T-helper 1 cell treated with Interleukin-12 subunit alpha and Interleukin-12 subunit beta and Interleukin-4 antibody, amounts not matched to agents 30 μg/mL and 1 μg/mL, for 36 hours (primary cell): Measurements from ENCODE around the gene SMTNL1.

Source experiments
- H3K27ac Mint-ChIP-seq: one replicate; pipeline ENCODE4 v1.8.0; 2021; ENCODE audit warnings: mild to moderate bottlenecking, mixed read lengths
- H3K27me3 Mint-ChIP-seq: one replicate; pipeline ENCODE4 v1.8.0; 2021; ENCODE audit warnings: low read depth, mixed read lengths
- H3K36me3 Mint-ChIP-seq: one replicate; pipeline ENCODE4 v1.8.0; 2021; ENCODE audit warnings: low read depth, mixed read lengths
- H3K4me1 Mint-ChIP-seq: one replicate; pipeline ENCODE4 v1.8.0; 2021; ENCODE audit warnings: low read depth, mixed read lengths
- H3K4me3 Mint-ChIP-seq: one replicate; pipeline ENCODE4 v1.8.0; 2021; ENCODE audit warnings: mild to moderate bottlenecking, moderate library complexity, mixed read lengths
- H3K9me3 Mint-ChIP-seq: one replicate; pipeline ENCODE4 v1.8.0; 2021; ENCODE audit warnings: mixed read lengths

Gene SMTNL1

DNA sequence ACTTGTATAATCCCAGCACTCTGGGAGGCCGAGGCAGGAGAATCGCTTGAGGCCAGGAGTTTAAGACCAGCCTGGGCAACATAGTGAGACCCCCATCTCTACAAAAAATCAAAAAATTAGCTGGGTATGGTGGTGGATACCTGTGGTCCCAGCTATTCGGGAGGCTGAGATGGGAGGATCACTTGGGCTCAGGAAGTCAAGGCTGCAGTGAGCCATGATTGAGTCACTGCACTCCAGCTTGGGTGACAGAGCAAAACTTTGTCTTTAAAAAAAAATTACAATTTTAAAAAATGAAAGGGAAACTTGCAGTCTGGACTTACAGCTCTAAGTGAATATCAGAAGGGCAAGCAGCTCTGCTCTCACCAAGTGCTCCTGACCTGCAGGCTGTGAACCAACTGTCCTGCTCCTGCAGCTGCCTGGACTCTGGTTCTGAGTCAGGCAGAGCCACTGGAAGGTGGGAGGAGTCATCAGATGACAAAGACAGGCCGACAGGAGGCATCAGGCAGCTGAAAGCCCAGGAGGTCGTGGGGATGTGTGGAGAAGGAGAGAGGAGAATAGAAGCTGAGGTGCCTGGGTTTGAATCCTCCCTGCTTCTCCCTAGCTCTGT is 9.6 kb downstream of the SMTNL1 start:
- H3K27ac Mint-ChIP-seq = peak overlapping the region; percentile 57
- H3K27me3 Mint-ChIP-seq = no peaks in the 10 kb centered on the region
- no peaks in the 10 kb centered on the region for H3K9me3 Mint-ChIP-seq
- H3K4me3 Mint-ChIP-seq = no peak overlapping the region
- peaks cover 37% of the 10 kb centered on the region for H3K36me3 Mint-ChIP-seq
- peaks cover 5% of the 10 kb centered on the region for H3K4me1 Mint-ChIP-seq

DNA sequence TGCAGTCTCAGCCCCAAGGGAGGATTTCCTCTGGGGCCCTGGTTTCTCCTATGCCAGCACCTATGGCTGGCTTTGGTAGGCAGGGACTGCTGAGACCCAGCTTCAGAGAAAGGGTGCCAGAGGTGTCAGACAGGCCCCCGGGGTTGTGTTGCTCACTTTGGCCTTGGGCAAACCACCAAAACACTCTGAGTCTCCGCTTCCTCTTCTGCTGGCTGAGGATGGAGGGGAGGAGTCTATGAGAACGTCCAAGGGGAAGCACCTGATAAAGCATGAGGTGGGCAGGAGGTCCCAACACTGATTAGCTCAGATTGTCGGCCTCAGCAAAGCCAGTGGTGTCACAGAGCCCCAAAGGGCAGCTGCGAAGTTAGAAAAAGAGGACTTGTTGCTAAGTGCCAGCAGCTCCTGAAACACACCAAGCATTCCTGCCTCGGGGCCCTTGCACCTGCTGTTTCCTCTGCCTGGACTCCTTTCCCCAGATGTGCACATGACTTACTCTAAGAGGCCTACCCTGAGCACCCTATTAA is 10.5 kb downstream of the SMTNL1 start:
- H3K9me3 Mint-ChIP-seq = no peaks in the 10 kb centered on the region
- H3K4me1 Mint-ChIP-seq = peaks cover 5% of the 10 kb centered on the region
- no peak overlapping the region for H3K27ac Mint-ChIP-seq
- peaks cover 40% of the 10 kb centered on the region for H3K36me3 Mint-ChIP-seq
- no peak overlapping the region for H3K4me3 Mint-ChIP-seq
- no peaks in the 10 kb centered on the region for H3K27me3 Mint-ChIP-seq

DNA sequence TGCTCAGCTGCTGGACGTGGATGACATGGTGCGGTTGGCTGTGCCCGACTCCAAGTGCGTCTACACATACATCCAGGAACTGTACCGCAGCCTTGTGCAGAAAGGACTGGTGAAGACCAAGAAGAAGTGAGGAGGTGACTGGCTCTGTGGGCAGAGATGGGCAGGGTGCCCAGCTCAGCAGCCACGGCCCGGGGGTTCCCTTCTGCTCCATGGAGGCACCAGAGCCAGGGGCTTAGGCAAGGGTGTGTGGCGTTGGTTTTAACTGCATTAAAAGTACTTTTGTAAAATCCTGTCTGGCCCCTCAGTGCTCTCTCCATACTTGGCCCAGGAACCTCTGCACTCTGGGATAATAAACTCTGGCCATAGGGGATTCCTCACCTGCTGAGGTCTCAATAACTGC is 12.6 kb downstream of the SMTNL1 start:
- Mint-ChIP-seq H3K9me3 (no peaks in the 10 kb centered on the region), H3K27ac (no peak overlapping the region), H3K36me3 (peaks cover 47% of the 10 kb centered on the region), H3K27me3 (no peaks in the 10 kb centered on the region), H3K4me3 (no peak overlapping the region), H3K4me1 (peaks cover 5% of the 10 kb centered on the region)

GRCh38 chr11:57551941-57552340 is 14.5 kb downstream of the SMTNL1 start:
- Mint-ChIP-seq H3K9me3 (no peaks in the 10 kb centered on the region), H3K27me3 (no peaks in the 10 kb centered on the region), H3K4me3 (no peak overlapping the region), H3K27ac (no peak overlapping the region), H3K36me3 (peaks cover 58% of the 10 kb centered on the region), H3K4me1 (peaks cover 7% of the 10 kb centered on the region)

- peaks cover 58% of the 10 kb centered on the region for H3K36me3 Mint-ChIP-seq
- no peak overlapping the region for H3K27ac Mint-ChIP-seq
- H3K27me3 Mint-ChIP-seq = no peaks in the 10 kb centered on the region
- H3K4me3 Mint-ChIP-seq = no peak overlapping the region
- H3K4me1 Mint-ChIP-seq = peaks cover 8% of the 10 kb centered on the region
- no peaks in the 10 kb centered on the region for H3K9me3 Mint-ChIP-seq
Measured at GRCh38 chr11:57552479-57552878, 15.1 kb downstream of the SMTNL1 start.

DNA sequence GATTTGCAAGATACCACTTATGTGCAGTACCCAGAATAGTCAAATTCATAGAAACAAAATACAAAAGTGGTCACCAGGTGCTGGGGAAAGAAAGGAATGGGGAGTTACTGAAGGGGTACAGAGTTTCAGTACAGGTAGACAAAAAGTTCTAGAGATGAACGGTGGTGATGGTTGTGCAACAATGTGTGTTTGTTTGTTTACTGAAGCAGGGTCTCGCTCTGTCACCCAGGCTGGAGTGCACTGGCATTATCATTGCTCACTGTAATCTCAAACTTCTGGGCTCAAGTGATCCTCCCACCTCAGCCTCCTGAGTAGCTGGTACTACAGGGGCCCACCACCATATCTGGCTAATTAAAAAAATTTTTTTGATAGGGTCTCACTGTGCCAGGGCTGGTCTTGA is 18.0 kb downstream of the SMTNL1 start:
- peaks cover 52% of the 10 kb centered on the region for H3K36me3 Mint-ChIP-seq
- no peak overlapping the region for H3K4me3 Mint-ChIP-seq
- H3K9me3 Mint-ChIP-seq = no peaks in the 10 kb centered on the region
- H3K4me1 Mint-ChIP-seq = peaks cover 4% of the 10 kb centered on the region
- no peak overlapping the region for H3K27ac Mint-ChIP-seq
- H3K27me3 Mint-ChIP-seq = no peaks in the 10 kb centered on the region

- Mint-ChIP-seq H3K27ac (no peak overlapping the region), H3K4me1 (peaks cover 5% of the 10 kb centered on the region), H3K36me3 (peaks cover 50% of the 10 kb centered on the region), H3K9me3 (no peaks in the 10 kb centered on the region), H3K4me3 (no peak overlapping the region), H3K27me3 (no peaks in the 10 kb centered on the region)
Measured at GRCh38 chr11:57556041-57556440, 18.6 kb downstream of the SMTNL1 start.

DNA sequence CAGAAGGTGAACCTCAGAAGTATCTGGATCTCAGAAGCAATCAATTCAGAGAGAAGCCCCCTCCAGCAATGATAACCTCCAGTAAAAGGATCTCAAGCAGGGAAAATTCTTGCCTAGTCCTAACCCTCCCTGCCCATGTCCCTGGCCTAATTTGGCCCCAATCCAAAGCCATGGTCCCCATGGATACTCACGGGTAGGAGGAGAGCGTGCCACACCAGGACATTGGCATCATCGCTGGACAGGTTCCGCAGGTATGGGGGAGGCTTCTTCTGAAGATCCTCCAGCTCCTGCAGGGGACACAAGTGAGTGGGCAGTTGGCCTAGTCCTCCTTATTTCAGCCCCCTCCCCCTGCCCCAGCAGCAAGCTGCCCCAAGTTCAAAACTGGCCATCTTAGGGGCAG is 22.8 kb downstream of the SMTNL1 start:
- Mint-ChIP-seq H3K4me3 (no peak overlapping the region), H3K27me3 (no peaks in the 10 kb centered on the region), H3K9me3 (no peaks in the 10 kb centered on the region), H3K36me3 (peaks cover 49% of the 10 kb centered on the region), H3K27ac (no peak overlapping the region), H3K4me1 (peaks cover 28% of the 10 kb centered on the region)

- Mint-ChIP-seq H3K27ac (peak overlapping the region; percentile 10), H3K9me3 (no peaks in the 10 kb centered on the region), H3K4me3 (peak overlapping the region; percentile 5), H3K27me3 (no peaks in the 10 kb centered on the region), H3K4me1 (peaks cover 29% of the 10 kb centered on the region), H3K36me3 (peaks cover 42% of the 10 kb centered on the region)
Measured at GRCh38 chr11:57562596-57562995, 25.2 kb downstream of the SMTNL1 start.

GRCh38 chr11:57566005-57566904 is 28.9 kb downstream of the SMTNL1 start:
- peaks cover 27% of the 10 kb centered on the region for H3K36me3 Mint-ChIP-seq
- H3K4me1 Mint-ChIP-seq = peaks cover 31% of the 10 kb centered on the region
- H3K27me3 Mint-ChIP-seq = no peaks in the 10 kb centered on the region
- no peaks in the 10 kb centered on the region for H3K9me3 Mint-ChIP-seq
- H3K27ac Mint-ChIP-seq = peak overlapping the region; percentile 96
- H3K4me3 Mint-ChIP-seq = peak overlapping the region; percentile 99

GRCh38 chr11:57566905-57567514 is 29.6 kb downstream of the SMTNL1 start:
- peaks cover 26% of the 10 kb centered on the region for H3K36me3 Mint-ChIP-seq
- no peaks in the 10 kb centered on the region for H3K9me3 Mint-ChIP-seq
- peak overlapping the region; percentile 99 for H3K4me3 Mint-ChIP-seq
- no peaks in the 10 kb centered on the region for H3K27me3 Mint-ChIP-seq
- peak overlapping the region; percentile 96 for H3K27ac Mint-ChIP-seq
- peaks cover 26% of the 10 kb centered on the region for H3K4me1 Mint-ChIP-seq

GRCh38 chr11:57567515-57568329 is 30.3 kb downstream of the SMTNL1 start, which contains the start of gene UBE2L6:
Gene UBE2L6 (minus strand): TSS chr11:57567672. CDS start chr11:57567611, 61 bp downstream.
- Mint-ChIP-seq H3K4me1 (peaks cover 23% of the 10 kb centered on the region), H3K27me3 (no peaks in the 10 kb centered on the region), H3K36me3 (peaks cover 24% of the 10 kb centered on the region), H3K9me3 (no peaks in the 10 kb centered on the region), H3K4me3 (peak within 1 kb of the TSS; percentile 99), H3K27ac (peak within 1 kb of the TSS; percentile 97)

- Mint-ChIP-seq H3K4me3 (peak overlapping the region; percentile 99), H3K36me3 (peaks cover 20% of the 10 kb centered on the region), H3K9me3 (no peaks in the 10 kb centered on the region), H3K27ac (peak overlapping the region; percentile 97), H3K27me3 (peaks cover 2% of the 10 kb centered on the region), H3K4me1 (peaks cover 19% of the 10 kb centered on the region)
Measured at GRCh38 chr11:57568330-57568766, 31.0 kb downstream of the SMTNL1 start.

DNA sequence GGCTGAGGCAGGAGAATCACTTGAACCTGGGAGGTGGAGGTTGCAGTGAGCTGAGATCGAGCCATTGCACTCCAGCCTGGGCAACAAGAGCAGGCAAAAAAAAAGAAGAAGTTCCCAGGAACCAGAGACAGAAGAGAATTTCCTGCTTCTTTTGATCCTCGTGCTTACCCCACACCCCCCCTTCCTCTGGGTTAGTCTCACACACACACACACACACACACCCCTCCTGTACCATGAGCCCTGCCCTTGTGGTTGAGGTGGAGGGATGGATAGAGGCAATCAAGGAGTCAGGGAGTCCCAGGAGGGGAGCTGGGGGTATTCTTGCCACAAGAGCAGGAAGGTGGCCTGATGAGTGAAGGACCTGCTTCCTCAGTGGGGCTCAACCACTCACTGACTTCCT is 34.2 kb downstream of the SMTNL1 start:
- H3K4me3 Mint-ChIP-seq = no peak overlapping the region
- H3K36me3 Mint-ChIP-seq = peaks cover 3% of the 10 kb centered on the region
- H3K9me3 Mint-ChIP-seq = no peaks in the 10 kb centered on the region
- peaks cover 4% of the 10 kb centered on the region for H3K4me1 Mint-ChIP-seq
- peaks cover 14% of the 10 kb centered on the region for H3K27me3 Mint-ChIP-seq
- H3K27ac Mint-ChIP-seq = no peak overlapping the region
